NCI-H187 treated with DMSO at 0.1 percent for 48 hours (cell line): ENCODE data around the gene SPG7.

Experiments used
- DNase-seq: peaks from one replicate; lab custom pipeline; 2025; lab: John Stamatoyannopoulos, UW

SPG7 gene

DNA sequence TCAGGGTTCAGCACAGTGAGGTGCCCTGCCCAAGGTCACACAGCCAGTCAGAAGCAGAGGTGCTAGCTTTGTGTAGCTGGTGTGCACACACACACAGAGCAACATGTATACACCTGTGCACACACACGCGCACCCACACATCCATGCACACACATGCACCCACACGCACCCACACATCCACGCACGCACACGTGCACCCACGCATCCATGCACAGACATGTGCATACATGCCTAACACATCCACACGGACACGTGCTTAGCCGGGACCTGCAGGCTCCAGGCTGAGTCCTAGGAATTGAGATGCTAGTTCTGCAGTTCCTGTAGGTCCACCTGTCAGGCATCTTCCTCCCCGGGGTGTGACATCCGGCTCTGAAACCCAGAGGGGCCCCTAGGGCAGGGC lies 92.2 kb downstream of the SPG7 start:
- DNase-seq = no peak

DNA sequence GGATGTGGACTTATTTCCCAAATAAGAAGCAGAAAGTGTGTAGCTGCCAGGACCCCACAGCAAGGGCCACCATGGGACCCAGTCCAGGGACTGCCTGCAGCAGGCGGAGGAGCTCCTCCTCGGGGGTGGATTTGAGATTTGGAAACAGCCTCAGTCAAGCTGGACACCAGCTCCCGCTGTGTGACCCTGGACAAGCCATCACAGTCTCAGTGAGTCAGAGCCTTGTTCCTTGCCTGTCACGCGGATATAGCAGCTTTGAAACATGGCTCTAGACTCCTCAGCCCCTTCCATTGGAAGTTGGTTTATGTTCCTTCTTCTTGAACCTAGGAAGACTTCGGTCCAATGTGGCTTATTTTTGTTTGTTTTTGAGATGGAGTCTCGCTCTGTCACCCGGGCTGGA lies 92.8 kb downstream of the SPG7 start:
- DNase-seq = no peak

DNA sequence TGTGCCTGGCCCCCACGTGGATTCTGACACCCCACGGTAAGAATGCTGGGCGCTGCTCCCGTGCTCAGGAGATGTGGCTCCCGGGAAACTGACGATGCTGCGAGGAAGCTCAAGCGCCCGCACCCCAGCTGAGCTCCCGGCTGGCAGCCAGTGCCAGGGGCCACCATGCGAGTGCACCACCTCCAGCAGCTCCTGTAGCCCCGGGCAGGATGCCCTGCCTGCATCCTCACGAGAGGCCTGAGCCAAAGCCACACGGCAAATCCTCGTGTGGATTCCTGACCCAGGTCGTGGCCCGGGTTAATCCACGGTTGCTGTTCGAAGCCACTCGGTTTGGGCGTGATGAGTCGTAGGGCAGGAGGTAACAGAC lies 93.7 kb downstream of the SPG7 start:
- no peak for DNase-seq

DNA sequence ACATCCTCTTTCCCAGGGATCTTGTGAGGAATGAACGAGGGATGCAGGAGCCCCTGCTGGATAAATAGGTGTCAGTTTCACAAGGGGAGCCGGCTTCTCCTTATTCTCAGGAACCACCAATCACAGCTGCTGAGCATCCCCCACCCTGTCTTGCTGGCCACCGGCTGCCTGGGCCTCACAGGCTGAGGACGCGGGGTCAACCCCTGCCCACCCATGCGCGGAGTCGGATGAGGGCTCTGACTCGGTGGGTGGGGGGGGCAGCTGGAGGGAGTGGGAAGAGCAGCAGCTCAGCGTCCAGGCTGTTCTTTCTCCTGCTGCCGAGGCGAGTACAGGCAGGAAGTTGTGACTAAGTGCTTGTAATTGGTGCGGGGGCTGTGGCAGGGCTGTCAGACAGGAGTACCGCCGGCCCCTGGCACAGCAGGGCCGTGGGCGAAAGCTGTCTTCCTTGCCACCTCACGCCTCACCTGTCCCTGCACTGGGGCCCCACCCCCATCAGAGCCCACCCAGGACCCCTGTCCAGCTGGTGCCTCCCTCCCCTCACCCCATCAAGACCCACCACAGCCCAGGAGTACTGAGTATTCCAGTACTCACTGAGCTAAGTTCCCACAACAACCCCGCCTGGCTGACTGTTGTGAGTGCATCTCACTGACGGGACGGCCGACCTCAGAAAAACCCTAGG lies 94.2 kb downstream of the SPG7 start:
- no peak for DNase-seq

DNA sequence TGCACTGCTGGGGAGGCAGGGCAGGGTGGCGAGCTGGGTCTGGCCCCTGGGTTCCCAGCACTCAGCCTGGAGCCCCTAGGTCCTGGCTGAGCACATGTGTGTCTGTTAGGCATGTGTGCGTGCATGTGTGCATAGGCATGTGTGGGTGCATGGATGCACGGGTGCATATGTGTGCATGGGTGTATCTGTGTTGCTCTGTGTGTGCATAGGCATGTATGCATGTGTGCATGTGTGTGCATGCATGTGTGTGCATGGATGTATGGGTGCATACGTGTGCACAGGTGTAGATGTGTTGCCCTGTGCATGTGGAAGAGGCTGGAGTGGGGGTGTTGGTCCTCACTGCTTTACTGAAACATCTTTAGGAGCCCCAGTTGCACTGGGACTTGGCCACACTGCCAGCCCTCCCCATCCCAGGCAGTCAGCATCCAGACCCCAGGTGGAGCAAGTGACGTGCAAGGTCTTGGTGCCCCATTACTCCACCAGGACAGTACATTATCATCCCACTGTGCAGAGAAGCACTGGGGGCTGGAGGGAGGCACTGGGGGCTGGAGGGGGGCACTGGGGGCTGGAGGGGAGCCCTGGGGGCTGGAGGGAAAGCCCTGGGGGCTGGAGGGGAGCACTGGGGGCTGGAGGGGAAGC lies 94.9 kb downstream of the SPG7 start:
- DNase-seq = no peak

DNA sequence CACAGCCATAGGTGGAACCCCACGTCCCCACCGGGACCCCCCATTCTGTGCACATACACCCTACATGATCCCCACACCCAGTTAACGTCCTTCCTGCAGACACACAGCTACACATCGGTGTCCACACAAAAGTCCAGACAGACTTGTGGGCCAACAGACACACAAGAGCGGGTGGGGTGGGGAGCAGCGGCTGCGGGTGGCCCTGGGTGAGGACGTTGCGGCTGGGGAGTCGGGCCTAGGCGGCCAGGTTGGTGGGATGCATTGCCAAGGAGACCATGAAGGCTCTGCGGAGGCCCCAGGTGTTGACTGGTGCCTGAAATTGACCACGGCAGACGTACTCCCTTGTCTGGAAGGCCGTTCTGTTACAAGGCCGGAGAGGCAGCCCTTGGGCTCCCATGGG lies 96.6 kb downstream of the SPG7 start:
- DNase-seq = no peak

DNA sequence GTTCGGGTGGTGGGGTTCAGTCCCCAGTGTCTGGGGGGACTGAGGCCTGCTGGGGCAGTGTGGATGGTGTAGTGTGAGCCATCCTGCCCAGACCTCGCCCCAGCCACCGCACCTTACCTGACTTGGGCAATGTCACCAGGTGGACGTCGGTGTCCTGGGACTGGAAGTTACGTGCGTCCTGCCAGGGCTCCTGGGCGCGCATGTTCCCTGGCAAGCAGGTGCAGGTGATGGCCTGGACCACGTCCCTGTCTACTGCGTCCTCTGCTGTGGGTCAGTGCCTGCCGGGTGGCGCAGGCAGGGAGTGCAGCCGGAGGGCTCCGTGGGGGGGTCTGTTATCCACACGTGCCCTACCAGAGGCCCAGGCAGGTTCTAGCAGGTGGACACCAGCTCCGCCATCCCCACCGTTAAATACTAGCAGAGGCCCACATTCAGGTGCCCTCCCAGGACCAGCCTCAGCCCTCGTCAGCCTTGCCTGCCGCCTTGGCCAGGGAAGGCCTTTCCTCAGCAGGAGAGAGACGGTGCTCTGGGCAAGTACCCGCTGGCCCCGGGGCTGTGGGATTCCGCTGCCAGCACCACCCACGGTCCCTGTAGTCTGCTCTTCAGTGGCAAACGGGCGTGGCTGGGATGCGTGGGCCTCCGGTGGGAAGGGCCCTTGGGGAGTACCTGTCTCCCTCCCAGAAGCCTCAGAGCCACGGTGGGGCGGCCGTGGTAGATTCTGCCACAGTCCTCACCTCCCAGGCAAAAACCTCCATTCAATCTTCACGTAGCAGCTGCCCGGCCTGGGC lies 97.2 kb downstream of the SPG7 start:
- no peak for DNase-seq

DNA sequence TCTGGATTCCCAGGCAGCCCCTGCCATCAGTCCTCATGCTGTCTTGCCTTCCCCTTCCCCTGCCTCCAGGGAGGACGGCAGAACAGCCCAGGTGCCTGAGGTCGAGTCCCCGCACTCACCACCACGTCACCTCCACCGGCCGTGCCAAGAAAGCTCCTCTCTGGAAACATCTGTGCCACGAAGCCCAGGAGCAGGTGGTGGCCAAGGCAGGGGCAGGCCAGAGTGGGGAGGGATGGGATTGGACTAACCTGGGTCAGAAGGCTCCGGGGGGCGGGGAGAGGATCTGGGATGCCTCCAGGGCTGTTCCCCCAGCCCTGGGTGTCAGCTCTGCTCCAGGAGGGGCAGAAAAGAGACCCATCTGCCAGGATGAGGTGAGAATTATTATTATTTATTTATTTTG lies 97.8 kb downstream of the SPG7 start:
- DNase-seq = no peak
